WTC11 (cell line): ENCODE results near the gene DUSP15. TPM values are rescaled to one million over a fixed set of nuclear protein-coding genes. Genes with fewer than 3 reads are reported as not detected.
A peak's percentile ranks its signal among the peaks of the same experiment; 100 is the strongest.

Experiments
- ATAC-seq: fragments of 200-7000 bp; cut with Tn5 transposase; 2 replicates; pipeline ENCODE4 v1.10.0; 2021; ENCODE audit warnings: mild to moderate bottlenecking, moderate library complexity
- CTCF ChIA-PET: fragments of 300-600 bp; sonication (Branson Sonifier 250); formaldehyde crosslinking; loops from one replicate; lab custom pipeline; 2021; ENCODE audit warnings: antibody characterized with exemption; lab: Charles Lee
- POLR2A ChIA-PET: fragments of 350-600 bp; sonication (Branson Sonifier 250); formaldehyde crosslinking; loops from one replicate; lab custom pipeline; 2021; ENCODE audit warnings: antibody characterized with exemption; lab: Charles Lee
- DNase-seq: peaks from one replicate; pipeline ENCODE4 v3.0.0; 2021; ENCODE audit warnings: low spot score
- H3K27ac Mint-ChIP-seq: 2 replicates; pipeline ENCODE4 v1.8.0; 2021; ENCODE audit warnings: mixed read lengths
- H3K27me3 Mint-ChIP-seq: 2 replicates; pipeline ENCODE4 v1.8.0; 2021; ENCODE audit warnings: low read depth, mild to moderate bottlenecking, moderate library complexity, mixed read lengths
- H3K36me3 Mint-ChIP-seq: 2 replicates; pipeline ENCODE4 v1.8.0; 2021; ENCODE audit warnings: mixed read lengths
- H3K4me1 Mint-ChIP-seq: 2 replicates; pipeline ENCODE4 v1.8.0; 2022; ENCODE audit warnings: mixed read lengths
- H3K4me3 Mint-ChIP-seq: 2 replicates; pipeline ENCODE4 v1.8.0; 2021; ENCODE audit warnings: mild to moderate bottlenecking, moderate library complexity, mixed read lengths
- H3K9me3 Mint-ChIP-seq: 2 replicates; pipeline ENCODE4 v1.8.0; 2021; ENCODE audit warnings: mixed read lengths
- AFF4 ChIP-seq: sonication (generic); formaldehyde crosslinking; IDR thresholded peaks from 2 replicates; pipeline ENCODE4 v1.8.1; 2023; ENCODE audit warnings: mild to moderate bottlenecking, missing genetic modification reagents, borderline replicate concordance
- ARID4B ChIP-seq: sonication (generic); formaldehyde crosslinking; IDR thresholded peaks from 2 replicates; pipeline ENCODE4 v1.8.0; 2023; ENCODE audit warnings: missing genetic modification reagents, mild to moderate bottlenecking, borderline replicate concordance
- CBFB ChIP-seq: sonication (generic); formaldehyde crosslinking; IDR thresholded peaks from 2 replicates; pipeline ENCODE4 v1.8.1; 2022; ENCODE audit warnings: mild to moderate bottlenecking, low read depth, missing genetic modification reagents
- E2F4 ChIP-seq: sonication (generic); formaldehyde crosslinking; IDR thresholded peaks from 2 replicates; pipeline ENCODE4 v1.8.1; 2022; ENCODE audit warnings: low read depth, mild to moderate bottlenecking, moderate library complexity, missing genetic modification reagents, borderline replicate concordance
- E2F5 ChIP-seq: sonication (generic); formaldehyde crosslinking; IDR thresholded peaks from 2 replicates; pipeline ENCODE4 v1.8.1; 2022; ENCODE audit warnings: mild to moderate bottlenecking, moderate library complexity, missing genetic modification reagents
- ELF4 ChIP-seq: sonication (generic); formaldehyde crosslinking; IDR thresholded peaks from 2 replicates; pipeline ENCODE4 v1.8.1; 2022; ENCODE audit warnings: low read depth, mild to moderate bottlenecking, moderate library complexity, missing genetic modification reagents
- GRHL2 ChIP-seq: fragments of 250-450 bp; sonication (Bioruptor Pico); IDR thresholded peaks from 2 replicates; pipeline ENCODE4 v1.8.0; 2022; ENCODE audit warnings: mild to moderate bottlenecking, moderate library complexity; ENCODE audit not compliant: insufficient replicate concordance, severe bottlenecking
- GTF2I ChIP-seq: fragments of 250-450 bp; sonication (Bioruptor Pico); conservative IDR thresholded peaks from 2 replicates; pipeline ENCODE4 v1.4.0; 2021; ENCODE audit warnings: mild to moderate bottlenecking
- KAT7 ChIP-seq: sonication (generic); formaldehyde crosslinking; IDR thresholded peaks from 2 replicates; pipeline ENCODE4 v1.8.1; 2023; ENCODE audit warnings: missing genetic modification reagents, mild to moderate bottlenecking, borderline replicate concordance
- NFE2L1 ChIP-seq: sonication (generic); formaldehyde crosslinking; IDR thresholded peaks from 2 replicates; pipeline ENCODE4 v1.8.1; 2023; ENCODE audit warnings: missing genetic modification reagents
- TCF7 ChIP-seq: sonication (generic); formaldehyde crosslinking; IDR thresholded peaks from 2 replicates; pipeline ENCODE4 v1.8.0; 2022; ENCODE audit warnings: mild to moderate bottlenecking, low read depth, missing genetic modification reagents, moderate library complexity
- USF1 ChIP-seq: sonication (generic); formaldehyde crosslinking; IDR thresholded peaks from 2 replicates; pipeline ENCODE4 v1.8.0; 2022; ENCODE audit warnings: mild to moderate bottlenecking, missing genetic modification reagents
- ZBTB43 ChIP-seq: sonication (generic); formaldehyde crosslinking; IDR thresholded peaks from 2 replicates; pipeline ENCODE4 v1.8.1; 2023; ENCODE audit warnings: mild to moderate bottlenecking, missing genetic modification reagents
- ZSCAN18 ChIP-seq: fragments of 250-450 bp; sonication (Bioruptor Pico); IDR thresholded peaks from 2 replicates; pipeline ENCODE4 v2.1.2; 2022; ENCODE audit warnings: mild to moderate bottlenecking, moderate library complexity
- total RNA-seq: library from RNA; stranded (reverse); gene quantifications from 3 replicates; pipeline ENCODE4 v1.2.3, GENCODE V29; 2021

Gene DUSP15
- total RNA-seq, 1 experiment from 2014 or later: 1.7 TPM

GRCh38 chr20:31856516-31856915 lies 13.8 kb downstream of the DUSP15 start:
- DNase-seq: peak; percentile 4
- Mint-ChIP-seq H3K27me3 (peaks cover 43% of the 10 kb centered on the region), H3K4me1 (peaks cover 9% of the 10 kb centered on the region), H3K9me3 (no peaks in the 10 kb centered on the region), H3K27ac (no peak overlapping the region), H3K36me3 (no peaks in the 10 kb centered on the region), H3K4me3 (no peak overlapping the region)
- CTCF ChIA-PET: interaction anchor here (1.0 to 2.8 kb wide), 9 partner anchors 10 to 192 kb away, joined by 3 to 23 read pairs (median 4); partner anchors contain the start of gene PDRG1
- POLR2A ChIA-PET: interaction anchor here (0.7 kb wide), 1 partner anchor 11 kb away, joined by 3 read pairs; no protein-coding TSS in a partner anchor
- ATAC-seq: no peak
- no peak for TF ChIP-seq NFE2L1
- TF ChIP-seq ELF4: no peak
- no peak for TF ChIP-seq E2F4 (CRISPR knock-in tag)
- TF ChIP-seq ZSCAN18 (CRISPR knock-in tag): no peak
- no peak for TF ChIP-seq AFF4 (CRISPR knock-in tag)

- DNase-seq (no peak), ATAC-seq (no peak)
- Mint-ChIP-seq H3K9me3 (no peaks in the 10 kb centered on the region), H3K4me3 (no peak overlapping the region), H3K27me3 (peaks cover 50% of the 10 kb centered on the region), H3K27ac (no peak overlapping the region)
- TF ChIP-seq USF1 (CRISPR knock-in tag) (no peak), ARID4B (CRISPR knock-in tag) (no peak), ZBTB43 (CRISPR knock-in tag) (no peak), KAT7 (CRISPR knock-in tag) (no peak), TCF7 (no peak), GTF2I (CRISPR knock-in tag) (no peak), GRHL2 (CRISPR knock-in tag) (no peak), CBFB (CRISPR knock-in tag) (no peak), E2F5 (CRISPR knock-in tag) (no peak)
- TF ChIP-seq, all 79 proteins: peak for 0
- H3K36me3 Mint-ChIP-seq: no peaks in the 10 kb centered on the region
- H3K4me1 Mint-ChIP-seq: 0 out of 2 replicates have a peak, but pooled peaks cover 4% of the 10 kb centered on the region
- ChIA-PET CTCF (interaction anchor here (0.6 to 4.4 kb wide), 79 partner anchors 7 to 810 kb away, joined by 3 to 96 read pairs (median 5); partner anchors contain the start of genes CCM2L, DUSP15, PDRG1 and TM9SF4), POLR2A (no interaction called here)
These were observed 16.8 kb downstream of the DUSP15 start for GRCh38 chr20:31853481-31853880.
